Activated CD4-positive, alpha-beta T cell treated with anti-CD3 and anti-CD28 coated beads, Interleukin-2, amount 50 U/mL, for 1 hour (primary cell): ENCODE data around the gene ZYG11A.

Experiments used
- DNase-seq: peaks from one replicate; pipeline ENCODE4 v3.0.0-alpha.2; 2020

The ZYG11A gene

DNA sequence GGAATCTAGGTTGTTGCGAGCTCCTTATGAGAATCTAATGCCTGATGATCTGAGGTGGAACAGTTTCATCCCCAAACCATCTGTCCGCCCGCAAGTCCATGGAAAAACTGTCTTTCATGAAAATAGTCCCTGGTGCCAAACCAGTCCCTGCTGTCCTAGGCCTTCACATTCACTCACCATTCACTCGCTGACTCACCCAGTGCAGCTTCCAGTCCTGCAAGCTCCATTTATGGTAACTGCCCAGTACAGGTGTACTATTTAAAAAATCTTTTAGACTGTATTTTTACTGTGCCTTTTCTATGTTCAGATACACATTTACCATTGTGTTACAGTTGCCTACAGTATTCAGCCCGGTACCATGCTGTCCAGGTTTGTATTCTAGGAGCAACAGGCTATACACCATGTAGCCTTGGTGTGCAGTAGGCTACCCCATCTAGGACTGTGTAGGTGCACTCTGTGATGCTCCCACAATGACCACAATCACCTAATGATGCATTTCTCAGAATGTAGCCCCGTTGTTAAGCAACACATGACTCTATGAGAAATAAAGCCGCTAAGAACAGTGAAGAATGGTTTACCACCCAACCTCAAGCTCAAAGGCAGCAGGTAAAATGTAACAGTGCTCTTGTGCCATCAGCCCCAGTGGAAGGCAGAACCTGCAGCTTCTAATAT, 76.6 kb downstream of the ZYG11A start:
- no peak for DNase-seq

DNA sequence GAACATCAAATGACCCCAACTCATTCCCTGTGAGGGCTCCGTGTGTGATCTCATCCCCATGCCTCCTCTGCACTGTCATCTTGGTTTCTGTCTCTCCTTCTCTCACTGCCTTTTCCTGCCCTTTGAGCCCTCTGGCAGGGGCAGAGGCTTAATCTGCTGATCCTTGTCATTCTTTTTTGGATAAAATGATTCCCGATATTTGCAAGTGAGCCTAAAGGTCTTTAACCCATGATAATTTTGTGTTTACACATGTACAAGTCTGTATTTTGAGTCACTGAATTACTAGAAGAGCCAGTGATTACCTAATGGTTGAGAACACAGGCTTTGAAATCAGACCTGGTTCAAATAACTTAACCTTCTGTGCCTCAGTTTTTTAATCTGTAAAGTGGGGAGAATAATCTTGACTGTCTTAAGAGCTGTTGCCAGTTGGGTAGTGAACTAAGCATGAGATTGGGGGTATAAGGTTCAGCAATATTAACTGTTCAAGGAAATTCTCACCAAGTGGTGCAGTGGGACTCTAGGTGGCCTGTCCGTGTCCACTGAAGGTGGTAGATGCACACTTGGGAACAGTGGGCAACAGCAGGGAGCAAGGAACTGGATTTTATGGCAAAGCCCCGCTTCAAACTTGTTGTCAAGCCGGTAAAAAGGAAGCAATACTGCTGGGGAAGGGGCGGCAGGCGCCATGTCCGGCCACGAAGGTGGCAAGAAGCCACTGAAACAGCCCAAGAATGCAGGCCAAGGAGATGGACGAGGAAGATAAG, 77.3 kb downstream of the ZYG11A start:
- DNase-seq, result no peak

DNA sequence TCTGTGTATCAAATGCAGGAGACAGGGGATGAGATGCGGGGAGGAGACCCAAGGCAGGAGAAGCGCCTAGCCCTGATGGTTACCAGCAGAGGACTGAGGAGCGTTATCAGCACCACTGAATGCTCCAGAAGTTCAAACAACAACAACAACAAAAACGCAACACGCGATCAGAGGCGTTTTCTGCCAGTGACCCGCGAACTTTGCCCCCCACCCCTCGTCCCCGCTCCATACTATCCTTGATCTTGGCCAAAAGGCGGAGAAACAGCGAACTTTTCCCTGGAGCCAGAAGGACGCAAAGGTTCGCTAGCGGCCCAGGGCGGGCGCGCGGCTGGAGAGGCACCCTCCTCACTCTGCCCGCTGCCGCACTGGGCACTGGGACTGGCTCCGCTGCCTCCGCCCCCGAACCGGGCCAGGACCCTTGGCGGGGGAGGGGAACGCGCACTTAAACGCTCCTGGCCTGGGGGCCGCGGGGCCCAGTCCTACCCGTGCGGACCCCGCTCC, 78.3 kb downstream of the ZYG11A start:
- no peak for DNase-seq

DNA sequence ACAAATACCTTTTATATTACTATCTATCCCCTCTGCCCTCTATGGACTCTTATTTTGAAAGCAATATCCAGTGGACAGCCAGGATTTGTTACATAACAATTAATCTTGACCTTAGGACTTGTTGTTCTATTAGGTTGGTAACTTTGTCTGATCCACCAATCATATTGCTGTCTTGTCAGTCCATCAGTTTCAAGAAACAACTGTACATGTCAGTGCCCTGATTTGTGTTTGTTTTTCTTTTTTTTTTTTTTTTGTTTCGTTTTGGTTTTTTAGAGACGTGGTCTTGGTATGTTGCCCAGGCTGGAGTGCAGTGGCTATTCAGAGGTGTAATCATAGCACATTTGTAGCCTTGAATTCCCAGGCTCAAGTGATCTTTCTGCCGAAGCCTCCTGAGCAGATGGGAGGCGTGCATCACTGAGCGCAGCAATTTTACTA, 83.0 kb downstream of the ZYG11A start:
- no peak for DNase-seq

DNA sequence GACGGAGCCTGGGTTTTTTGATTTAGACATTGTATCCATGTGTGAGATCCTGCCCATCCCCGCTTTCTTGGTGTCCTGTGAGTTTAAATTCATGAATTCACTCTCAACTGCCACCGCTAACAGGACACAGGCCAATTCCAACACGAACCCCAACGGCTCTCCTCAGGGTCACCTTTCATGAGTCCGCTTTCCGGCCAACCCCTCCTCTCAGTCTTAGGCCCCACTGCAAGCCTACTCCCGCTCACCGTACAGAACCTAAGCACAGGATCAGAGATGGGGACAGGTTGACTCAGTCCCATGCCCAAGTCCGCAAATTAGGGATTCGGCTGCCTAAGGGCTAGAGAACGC, 84.3 kb downstream of the ZYG11A start:
- no peak for DNase-seq

DNA sequence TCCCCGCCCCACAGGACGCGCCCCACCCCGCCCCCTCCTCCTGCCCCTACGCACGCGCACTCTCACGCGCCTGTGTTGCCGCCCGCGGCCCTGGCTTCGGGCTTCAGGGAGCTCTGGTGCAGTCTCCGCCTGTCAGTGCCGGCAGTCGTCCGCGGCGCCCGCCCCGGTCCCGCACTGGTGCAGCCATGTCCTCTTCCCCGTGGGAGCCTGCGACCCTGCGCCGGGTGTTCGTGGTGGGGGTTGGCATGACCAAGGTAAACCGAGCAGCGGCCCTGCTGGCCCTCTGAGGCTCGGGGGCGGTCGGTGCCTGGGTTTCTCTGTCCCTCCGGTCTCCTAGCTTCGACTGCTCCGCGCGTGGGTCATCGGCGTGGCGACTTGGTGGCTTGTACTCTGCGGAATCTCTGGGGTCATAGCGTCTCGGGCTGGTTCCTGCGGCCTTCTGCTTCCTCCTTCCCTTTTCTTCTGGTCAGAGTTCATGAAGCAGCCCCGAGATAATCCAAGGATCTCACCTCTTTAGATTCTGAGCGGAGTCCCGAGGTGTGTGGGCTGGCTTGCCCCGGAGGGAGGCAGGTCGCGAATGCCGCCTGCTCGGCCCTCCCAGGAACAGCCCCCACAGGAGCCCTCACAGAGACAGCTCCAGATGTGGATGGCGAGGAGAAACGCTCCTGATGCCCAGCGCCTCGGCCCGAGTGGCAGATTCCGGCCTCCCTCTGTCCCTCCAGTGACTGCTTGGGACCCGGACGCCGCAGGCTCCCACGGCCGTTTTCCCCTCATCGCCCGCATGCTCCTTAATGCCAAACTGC, 84.9 kb downstream of the ZYG11A start, which contains the start of gene SCP2:
Gene SCP2, plus strand, starts transcription at position 65 of the 803 bp plus-strand sequence. Its CDS starts 121 bp downstream, at position 186.
- peak; percentile 72 for DNase-seq

DNA sequence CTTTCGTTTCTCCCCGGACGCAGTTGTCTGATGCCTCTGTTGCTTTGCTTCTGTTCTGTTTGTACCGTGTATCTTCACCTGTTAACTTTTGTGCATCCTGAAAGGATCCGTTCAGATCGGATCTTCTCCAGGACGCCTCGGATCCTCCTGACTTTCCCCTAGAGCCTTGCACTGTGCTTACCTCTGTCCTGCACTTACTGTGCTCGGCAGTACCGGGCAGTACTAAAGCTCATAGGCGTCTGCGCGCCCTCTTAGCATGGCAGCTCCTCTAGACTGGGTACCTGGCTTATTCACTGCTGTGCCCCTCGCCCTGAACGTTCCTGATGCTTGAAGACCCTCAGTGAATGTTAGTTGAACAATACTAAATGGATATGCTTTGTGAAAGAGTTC, 85.5 kb downstream of the ZYG11A start:
- DNase-seq, result no peak

DNA sequence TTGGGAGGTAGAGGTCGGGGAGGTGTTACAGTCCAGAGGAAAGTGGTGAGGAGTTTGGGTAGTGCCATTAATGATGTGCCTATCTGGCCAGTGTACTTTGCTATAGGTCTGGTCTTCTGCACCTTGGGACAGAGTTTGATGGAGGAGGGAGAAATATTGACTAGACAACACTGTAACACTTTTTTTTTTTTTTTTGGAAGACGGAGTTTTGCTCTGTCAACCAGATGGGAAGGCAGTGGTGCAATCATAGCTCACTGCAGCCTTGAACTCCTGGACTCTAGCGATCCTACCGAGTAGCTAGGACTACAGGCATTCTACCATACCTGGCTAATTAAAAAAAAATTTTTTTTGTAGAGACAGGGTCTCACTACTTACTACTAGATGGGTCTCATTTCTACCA, 86.5 kb downstream of the ZYG11A start:
- DNase-seq, result no peak

DNA sequence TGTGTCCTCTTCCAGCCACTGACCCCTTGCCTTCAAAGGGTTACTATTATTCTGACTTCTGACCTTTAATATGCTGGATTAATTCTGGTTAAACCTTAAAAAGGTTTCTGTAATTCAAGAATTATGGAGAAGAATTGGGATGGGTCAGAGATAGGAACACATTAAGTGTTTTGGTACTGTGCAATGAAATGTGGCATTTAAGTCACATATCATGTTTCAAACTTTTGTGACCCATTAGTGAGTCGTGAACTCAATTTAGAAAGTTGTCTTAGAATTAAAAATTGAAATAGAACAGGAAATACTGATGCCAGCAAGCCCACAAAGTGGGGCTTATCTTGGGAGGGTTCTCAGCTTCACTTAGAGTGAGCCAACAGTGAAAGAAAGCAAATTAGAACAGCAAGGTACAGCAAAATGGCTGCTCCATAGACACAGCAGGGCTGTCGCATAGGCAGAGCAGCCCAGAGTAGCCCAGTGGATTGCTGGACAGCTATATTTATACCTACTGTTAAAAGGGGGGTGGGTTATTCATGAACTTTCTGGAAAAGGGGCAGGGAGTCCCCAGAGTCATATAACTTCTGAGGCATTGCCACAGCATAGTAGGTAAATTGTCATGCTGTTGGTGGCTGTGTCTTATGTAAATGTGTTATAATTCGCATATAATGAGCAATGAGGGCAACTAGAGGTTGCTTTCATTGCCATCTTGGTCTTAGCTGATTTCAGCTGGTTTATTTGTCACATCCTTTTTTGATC, 95.0 kb downstream of the ZYG11A start:
- DNase-seq, result no peak

DNA sequence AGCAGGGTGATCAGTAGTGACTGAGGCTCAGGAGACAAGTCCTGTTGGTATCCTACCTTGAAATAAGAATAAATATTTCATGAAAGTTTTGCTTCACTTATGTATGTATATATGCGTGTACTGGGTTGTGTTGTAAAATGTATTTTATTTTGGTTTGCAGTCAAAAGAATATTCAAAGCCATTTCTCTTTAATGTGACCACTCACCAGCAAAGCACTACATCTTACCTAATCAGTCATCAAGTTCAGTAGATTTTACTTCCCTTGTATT, 95.6 kb downstream of the ZYG11A start:
- DNase-seq, result no peak

DNA sequence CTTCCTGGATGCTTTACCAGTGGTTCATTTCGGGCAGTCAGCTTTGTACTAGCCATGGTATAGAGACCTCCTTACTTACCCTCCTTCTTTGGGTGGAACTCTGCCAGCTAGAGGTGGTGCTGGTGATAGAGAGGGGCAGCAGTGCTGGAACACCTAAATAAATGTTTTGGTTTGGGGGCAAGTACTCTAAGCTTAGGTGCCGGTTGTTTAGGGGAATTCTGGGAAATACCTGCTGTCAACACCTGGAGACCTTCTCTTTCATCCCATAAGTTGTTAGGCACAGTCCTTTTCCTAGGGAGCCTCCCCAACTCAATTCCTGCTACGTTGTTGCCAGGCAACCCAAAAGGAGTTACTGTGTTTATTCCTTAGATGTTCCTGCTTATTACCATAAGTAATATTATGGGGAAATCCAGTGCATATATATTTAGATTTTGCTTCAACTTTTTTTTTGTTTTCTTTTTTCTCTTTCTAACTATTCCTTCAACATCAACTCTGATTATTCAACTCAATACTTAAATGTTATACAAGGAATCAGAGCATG, 101.4 kb downstream of the ZYG11A start:
- no peak for DNase-seq

DNA sequence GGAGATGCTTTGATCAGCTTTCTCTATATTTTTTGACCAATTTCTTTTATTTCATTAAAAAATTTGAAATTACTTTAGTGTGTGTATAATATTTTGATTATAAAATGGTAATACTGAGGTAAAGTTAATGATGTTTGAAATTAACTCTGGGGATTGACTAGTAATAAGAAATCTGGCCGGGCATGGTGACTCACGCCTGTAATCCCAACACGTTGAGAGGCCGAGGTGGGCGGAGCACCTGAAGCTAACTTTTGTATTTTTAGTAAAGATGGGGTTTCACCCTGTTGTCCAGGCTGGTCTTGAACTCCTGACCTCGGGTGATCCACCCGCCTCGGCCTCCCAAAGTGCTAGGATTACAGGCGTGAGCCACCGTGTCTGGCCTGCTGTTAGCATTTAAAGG, 102.0 kb downstream of the ZYG11A start:
- no peak for DNase-seq
